GM18502 (cell line): ENCODE measurements around the gene SYNGAP1.
"Not testable (repeated sequence)": the region's sequence is repeated elsewhere in the genome, so short reads cannot be mapped to it uniquely, and the experiment has no call there.

ENCODE experiments used
- ATAC-seq: cut with Tn5 transposase; IDR thresholded peaks from one replicate; pipeline ENCODE4 v1.9.1; 2021; ENCODE audit warnings: mild to moderate bottlenecking; ENCODE audit not compliant: unreplicated experiment, poor library complexity

Gene SYNGAP1

DNA sequence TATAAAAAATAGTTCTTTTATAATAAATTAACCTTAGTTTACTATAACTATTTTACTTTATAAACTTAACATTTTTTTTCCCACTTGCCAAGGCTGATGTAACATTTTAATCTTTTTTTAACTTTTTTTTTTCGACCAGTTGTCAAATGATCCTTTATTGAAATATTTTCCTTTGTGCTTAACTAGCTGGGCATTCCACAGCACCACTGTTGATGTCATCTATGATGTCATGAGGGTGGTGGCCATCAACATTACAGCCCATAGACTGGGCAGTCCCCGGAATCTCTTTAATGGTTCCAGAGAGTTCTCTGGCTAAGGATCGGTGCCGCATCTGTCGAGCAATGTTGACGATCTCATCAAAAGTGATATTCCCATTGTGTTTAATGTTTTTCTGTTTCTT, 20.0 kb upstream of the SYNGAP1 start:
- not testable (repeated sequence) for ATAC-seq

DNA sequence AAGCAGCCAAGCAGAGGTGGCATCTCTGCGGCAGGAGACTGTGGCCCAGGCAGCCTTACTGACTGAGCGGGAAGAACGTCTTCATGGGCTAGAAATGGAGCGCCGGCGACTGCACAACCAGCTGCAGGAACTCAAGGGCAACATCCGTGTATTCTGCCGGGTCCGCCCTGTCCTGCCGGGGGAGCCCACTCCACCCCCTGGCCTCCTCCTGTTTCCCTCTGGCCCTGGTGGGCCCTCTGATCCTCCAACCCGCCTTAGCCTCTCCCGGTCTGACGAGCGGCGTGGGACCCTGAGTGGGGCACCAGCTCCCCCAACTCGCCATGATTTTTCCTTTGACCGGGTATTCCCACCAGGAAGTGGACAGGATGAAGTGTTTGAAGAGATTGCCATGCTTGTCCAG, 15.0 kb upstream of the SYNGAP1 start:
- ATAC-seq = no peak

DNA sequence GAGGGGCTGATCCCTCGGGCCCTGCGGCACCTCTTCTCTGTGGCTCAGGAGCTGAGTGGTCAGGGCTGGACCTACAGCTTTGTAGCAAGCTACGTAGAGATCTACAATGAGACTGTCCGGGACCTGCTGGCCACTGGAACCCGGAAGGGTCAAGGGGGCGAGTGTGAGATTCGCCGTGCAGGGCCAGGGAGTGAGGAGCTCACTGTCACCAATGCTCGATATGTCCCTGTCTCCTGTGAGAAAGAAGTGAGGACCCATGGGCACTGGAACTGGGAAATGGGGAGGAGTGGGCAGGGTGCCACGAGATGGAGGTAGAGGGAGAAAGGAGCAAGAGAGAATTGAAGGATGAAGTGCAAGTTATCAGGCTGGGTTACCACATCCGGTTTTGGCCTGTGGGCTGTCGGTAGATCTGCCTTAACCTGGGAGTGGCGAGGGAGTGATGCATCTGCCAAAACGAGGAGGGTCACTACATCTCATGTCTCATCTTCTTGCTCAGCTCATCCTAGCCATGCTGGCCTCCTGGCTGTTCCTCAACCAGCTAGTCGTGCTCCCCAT, 14.4 kb upstream of the SYNGAP1 start:
- no peak for ATAC-seq

DNA sequence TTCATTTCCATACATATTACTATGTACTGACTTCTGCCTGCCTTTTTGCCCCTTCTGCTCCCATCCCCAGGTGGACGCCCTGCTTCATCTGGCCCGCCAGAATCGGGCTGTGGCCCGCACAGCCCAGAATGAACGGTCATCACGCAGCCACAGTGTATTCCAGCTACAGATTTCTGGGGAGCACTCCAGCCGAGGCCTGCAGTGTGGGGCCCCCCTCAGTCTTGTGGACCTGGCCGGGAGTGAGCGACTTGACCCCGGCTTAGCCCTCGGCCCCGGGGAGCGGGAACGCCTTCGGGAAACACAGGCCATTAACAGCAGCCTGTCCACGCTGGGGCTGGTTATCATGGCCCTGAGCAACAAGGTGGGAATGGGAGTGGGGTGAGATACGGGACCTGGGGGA, 13.7 kb upstream of the SYNGAP1 start:
- no peak for ATAC-seq

DNA sequence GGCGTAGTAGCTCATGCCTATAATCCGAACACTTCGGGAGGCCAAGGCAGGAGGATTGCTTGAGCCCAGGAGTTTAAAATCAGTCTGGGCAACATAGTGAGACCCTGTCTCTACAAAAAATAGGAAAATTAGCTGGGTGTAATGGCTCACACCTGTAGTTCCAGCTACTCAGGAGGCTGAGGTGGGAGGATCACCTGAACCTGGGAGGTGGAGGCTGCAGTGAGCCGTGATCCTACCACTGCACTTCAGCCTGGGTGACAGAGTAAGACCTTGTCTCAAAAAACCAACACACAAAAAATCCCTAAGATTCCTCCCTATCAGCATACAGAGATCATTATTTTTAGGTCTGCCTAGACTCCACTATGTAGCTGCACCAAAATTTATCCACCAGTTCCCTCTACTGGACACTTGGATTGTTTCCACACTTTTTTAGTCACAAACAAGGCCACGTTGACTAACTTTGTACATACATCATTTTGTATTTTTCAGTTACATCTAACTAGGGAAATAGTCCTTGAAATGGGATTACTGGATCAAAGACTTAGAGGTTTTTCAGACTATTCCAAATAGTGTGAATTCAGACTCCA, 12.6 kb upstream of the SYNGAP1 start:
- ATAC-seq = no peak

DNA sequence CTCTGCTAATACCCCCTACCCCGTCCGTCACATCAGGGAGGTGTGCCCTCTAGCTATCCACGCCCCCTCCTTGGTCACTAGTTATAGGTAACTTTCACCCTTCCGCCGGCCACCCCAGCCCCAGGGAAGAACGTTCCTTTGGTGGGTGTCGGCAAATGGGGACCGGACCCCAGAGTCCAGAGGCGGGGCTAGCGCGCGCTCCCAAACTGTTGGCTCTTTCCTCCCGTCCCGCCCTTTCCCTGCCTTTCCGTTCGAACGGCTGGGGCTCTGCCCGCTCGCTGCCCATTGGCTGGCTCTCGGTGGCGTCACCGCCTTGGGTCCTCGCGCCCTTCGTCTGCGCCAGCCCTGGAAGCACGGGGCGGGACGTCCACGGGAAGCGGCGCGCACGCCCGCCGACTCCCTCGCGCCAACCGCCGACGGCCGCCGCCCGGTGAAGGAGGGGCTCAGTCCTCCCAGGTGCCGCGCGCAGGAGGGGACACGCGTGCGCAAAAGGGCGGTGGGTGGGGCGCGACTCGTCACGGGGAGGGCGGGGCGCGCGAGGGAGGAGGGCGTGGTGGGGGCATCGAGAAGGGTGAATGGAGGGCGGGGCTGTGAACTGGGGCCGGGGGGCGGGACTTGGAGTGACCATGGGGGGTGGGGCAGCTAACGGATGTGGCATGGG, 9.7 kb upstream of the SYNGAP1 start:
- peak; percentile 83 for ATAC-seq

DNA sequence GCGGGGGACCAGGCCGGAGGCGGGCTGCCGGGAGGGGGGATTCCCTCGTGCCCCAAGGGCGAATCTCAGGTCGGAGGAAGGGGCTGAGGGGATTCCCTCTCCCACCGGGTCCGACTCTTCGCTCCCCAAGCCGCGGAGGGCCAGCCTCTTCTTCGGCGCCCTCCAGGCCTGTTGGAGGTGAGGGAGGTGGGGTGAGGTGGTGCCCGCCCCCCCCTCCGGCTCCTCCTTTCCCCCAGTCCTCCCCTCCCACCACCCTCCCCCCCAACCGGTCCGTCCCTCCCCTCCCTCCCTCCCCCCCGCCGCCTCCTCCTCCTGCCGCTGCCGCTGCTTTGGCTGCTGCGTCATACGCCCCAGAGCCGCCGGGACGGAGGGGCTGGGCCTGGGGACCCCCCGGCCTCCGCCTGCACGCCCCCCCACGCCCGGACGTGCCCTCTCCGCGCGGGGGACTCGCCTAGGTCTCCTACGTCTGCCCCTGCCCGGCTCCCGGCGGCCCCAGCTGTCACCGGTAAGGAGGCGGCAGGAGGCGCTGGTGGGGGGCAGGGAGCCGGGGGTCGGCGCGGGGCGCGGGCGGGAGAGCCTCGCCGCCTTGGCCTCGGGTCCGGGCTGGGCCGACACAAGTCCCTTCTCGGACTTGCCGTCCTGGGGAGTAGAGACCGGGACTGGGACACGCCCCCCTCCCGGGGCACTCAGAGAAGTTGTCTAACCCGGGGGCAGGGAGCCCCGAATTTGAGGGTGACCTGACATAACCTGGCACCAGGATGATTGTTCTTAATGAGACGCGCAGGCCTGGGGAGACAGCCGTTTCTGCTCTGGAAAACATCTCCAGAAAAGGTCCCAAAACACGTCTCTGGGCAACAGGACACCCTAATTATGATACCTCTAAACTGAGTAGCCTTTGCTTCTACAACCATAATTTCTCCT, 8.9 kb upstream of the SYNGAP1 start, which contains the start of gene PHF1:
PHF1 (plus strand) TSS at position 304 of the 921 bp plus-strand sequence. CDS start 1,250 bp downstream, outside the sequence.
- peak; percentile 30 for ATAC-seq

DNA sequence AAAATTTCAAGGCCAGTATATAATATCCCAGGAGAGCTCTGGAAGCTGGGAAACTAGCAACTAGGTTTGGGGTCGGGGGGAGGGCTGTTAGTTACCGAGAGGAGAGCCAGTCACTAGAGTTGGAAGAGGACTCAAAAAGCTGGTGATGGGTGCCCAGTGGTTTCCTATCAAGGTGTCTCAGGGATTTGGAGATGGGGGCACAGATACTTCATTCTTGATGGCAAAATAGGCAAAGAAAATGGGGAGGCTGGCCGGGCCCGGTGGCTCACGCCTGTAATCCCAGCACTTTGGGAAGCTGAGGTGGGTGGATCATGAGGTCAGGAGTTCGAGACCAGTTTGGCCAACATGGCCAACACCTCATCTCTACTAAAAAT, 8.2 kb upstream of the SYNGAP1 start:
- ATAC-seq = no peak

DNA sequence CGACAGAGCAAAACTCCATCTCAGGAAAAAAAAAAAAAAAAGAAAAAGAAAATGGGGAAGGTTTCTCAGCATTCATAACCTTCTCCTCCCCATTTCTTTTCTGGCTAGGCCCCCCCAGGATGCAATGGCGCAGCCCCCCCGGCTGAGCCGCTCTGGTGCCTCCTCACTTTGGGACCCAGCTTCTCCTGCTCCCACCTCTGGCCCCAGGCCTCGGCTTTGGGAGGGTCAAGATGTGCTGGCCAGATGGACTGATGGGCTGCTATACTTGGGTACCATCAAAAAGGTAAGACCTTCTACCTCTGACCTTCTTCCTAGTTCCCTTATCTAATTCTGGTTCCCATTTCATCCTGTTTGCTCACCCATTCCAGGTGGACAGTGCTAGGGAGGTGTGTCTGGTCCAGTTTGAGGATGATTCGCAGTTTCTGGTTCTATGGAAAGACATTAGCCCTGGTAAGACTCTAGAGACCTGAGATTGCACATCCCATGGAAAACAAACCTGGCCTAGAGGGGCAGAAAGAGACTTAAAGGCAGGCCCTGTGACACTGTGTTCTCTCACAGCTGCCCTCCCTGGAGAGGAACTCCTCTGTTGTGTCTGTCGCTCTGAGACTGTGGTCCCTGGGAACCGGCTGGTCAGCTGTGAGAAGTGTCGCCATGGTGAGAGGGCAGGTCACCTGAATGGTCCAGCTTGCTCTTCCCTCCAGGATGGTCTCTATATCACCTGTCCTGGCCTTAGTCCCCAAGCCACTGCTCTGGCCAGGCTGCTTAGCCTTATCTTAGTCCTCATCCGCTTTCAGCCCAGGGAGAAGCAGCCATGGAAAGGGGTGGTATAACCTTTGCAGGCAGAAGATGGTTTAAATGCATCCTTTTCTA, 7.5 kb upstream of the SYNGAP1 start:
- no peak for ATAC-seq

DNA sequence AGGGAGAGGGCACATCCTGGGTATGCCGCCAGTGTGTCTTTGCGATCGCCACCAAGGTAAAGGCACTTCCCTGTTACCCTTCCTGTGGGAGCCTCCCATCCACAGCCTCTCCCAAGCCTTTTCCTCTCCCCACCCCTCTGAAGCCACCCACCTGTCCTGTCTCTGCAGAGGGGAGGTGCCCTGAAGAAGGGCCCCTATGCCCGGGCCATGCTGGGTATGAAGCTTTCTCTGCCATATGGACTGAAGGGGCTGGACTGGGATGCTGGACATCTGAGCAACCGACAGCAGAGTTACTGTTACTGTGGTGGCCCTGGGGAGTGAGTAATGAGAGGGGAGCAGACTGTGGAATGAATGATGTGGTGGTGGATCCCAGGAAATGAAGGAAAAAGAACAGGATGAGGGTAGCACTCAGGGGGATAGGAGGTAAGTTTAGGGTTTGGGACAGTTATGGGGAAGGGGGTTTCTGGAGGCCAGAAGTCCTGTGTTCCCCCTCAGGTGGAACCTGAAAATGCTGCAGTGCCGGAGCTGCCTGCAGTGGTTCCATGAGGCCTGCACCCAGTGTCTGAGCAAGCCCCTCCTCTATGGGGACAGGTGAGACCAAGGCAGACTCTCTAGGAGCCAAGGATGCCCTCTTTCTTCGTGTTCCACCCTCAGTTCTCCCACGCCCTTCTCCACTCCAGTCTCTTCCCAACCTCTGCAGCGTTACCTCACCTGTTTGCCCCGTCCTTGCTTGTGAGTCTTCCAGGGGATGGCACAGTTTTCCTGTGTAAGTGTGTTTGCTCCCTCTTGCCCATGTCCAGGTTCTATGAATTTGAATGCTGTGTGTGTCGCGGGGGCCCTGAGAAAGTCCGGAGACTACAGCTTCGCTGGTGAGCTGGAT, 6.4 kb upstream of the SYNGAP1 start:
- ATAC-seq = no peak

DNA sequence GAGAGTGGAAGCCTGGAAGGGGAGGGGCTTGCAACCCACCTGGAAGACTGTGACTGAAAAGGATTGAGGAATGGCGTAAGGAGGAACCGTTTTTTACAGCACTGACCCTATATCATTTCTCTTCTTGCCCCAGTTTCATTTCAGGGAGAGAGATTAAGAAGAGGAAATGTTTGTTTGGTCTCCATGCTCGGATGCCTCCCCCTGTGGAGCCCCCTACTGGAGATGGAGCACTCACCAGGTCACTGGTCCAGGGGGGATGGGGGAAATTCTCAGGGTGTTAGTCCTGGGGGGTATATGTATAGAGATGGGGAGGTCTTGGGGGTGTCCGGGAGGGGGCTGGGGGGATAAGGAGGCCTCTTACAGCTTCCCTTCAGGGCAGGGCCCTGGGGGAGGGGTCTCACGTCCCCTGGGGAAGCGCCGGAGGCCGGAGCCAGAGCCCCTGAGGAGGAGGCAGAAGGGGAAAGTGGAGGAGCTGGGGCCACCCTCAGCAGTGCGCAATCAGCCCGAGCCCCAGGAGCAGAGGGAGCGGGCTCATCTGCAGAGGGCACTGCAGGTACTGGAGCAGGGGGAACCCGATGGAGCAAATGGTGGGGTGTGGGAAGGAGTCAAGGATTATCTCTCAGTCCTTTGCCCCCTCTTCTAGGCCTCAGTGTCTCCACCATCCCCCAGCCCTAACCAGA, 5.1 kb upstream of the SYNGAP1 start:
- no peak for ATAC-seq

DNA sequence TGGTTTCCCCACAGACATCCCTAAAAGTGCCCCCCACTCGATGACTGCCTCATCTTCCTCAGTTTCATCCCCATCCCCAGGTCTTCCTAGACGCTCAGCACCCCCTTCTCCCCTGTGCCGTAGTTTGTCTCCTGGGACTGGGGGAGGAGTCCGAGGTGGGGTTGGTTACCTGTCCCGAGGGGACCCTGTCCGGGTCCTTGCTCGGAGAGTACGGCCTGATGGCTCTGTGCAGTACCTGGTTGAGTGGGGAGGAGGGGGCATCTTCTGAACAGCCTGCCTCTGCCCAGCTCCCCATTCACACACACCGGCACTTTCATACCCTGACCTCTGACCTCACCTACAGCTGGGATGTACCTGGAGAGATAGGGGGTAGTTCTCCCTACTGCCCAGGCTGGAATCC, 4.0 kb upstream of the SYNGAP1 start:
- no peak for ATAC-seq

DNA sequence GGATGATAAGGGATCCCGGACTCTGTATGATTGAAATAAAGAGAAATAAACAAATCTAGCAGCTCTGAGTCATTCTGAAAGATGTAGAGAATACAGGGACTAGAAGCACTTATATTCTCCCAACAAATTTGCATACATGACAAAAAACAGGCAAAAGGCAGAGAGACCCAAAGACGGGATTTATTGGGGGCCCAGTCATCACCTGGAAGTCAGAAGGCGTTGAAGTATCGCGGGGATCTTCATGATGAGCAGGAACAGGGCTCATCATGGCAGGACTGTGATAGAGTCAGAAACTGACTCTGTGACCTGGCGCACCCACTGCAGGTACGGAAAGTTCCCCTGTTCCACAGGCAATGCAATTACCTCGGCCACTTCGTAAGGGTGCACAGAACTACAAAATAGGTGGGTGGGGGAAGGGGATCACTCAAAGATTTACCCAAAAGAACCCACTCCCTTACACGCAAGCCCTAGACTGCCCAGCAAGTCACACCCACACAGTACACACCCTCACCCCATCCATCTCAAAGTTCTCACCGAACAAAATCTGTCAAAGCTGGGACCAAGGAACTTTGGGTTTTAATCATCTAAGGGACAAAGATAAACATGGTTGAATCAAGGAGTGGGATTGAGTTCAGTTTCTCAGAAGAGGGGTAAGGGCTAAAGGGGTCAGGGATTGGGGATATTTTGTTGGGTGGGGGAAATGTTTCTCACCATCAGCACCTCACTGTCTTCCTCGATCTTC, 3.3 kb upstream of the SYNGAP1 start:
- ATAC-seq = no peak

DNA sequence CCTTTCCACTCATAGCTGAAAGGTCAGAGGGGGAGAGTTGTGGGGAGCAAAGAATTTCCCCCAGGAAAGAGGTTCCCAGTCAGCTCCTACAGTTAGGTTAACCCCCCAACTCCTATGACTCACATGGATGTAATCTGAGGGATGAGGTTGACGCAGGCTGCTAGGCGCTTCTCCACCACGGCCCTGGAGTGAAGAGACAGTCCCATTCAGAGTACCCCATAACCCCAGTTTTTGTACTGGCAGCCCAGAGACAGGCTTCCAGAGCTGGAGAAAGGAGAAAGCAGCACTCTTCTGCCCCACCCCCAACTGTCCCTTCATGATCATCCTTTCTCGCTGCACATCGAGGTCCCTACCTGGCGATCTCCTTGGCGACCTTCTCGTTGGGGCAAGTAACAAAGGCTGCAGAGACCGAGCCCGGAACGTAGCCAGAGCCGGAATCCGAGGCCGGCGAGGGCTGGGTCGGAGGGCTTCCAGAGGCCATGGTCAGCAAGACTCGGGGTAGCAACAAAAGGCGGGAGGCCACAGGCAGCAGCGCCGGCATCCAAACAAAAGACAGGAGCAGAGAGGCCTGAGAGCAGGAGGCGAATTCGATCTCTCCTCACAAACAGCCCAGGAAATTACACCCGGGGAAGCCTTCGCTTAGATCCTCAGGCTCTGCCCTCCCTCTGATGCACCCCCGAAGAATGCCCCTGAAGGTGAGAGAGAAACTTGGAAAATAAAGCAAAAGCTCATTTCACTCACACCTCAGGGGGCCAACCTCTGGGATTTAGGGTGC, 2.5 kb upstream of the SYNGAP1 start:
- ATAC-seq = no peak

DNA sequence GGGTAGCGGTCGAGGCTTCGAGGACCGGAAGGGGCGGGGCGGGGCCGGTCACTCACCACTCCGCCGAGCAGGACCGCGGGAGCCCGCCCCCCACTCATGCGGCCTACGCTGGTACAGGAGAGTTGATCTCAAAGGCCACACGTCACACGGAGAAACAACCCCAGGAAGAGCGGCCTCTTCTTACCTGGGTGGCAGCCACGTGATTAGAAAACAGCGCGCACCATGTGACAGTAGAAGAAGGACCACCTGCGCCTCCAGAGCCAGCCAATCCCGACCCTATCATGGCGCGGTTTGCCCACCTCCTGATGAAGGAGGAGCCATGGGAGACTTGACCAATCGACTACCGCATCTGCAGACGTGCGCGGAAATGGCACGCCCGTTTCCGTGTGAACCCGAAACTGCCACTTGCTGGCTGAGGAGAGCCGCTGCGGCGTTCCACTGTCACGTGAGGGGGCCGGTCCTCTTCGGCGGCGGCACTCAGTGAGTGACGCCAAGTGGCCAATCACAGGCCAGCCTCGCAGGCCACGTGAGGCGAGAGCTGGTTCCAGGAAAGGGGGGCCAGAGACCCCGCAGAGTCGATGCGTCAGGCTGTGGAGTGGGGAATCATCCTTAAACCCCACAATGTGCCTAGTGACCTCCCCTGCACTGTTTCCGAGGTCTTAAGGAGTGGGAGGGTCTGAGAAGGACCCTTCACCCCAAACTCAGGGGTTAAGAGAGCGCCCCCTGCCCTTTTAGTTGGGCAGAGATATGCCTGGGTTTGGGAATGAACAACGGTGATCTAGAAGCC, 1.8 kb upstream of the SYNGAP1 start, which contains the start of gene CUTA:
CUTA (minus strand) TSS at position 205 of the 787 bp plus-strand sequence; CDS start at position 98, 107 bp downstream.
- ATAC-seq = peak; percentile 85

DNA sequence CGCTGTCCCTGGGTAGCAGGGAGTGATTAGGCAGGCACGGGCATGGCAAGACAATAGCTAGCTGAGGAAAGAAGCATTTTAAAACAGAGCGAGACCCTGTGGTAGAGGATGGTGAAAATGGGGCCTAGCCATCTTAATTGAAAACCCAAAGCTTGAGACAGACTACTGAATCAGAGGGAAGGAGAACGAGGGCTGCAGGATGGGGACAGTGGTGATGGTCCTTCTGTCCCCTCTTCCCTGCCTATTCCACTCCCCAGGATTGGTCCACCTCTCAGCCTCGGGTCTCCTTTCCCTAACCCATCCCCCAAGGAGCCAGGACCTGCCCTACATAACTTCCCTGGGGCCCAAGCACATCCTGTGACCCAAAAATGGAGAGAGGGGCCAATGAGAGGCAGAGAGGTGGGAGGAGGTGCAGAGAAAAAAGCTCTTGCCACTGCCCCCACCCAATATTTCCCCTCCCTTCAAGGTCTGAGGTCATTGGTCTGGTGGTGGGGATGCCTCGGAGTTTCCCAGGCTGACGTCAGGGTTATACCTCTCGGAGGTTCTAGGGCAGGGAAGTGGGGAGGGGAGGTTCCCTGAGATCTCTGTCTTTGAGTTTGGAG, 1.1 kb upstream of the SYNGAP1 start:
- ATAC-seq = no peak
